ENCODE results near the gene SORCS1.

SORCS1 gene

GRCh38 chr10:106540645-106541044, 623.9 kb downstream of the SORCS1 start:
- no peak for DNase-seq (ENCODE audit: low read depth in 2 of 2)

- DNase-seq (ENCODE audit: low read depth in 2 of 2), result no peak
Measured at GRCh38 chr10:106537866-106538265, 626.6 kb downstream of the SORCS1 start.

- DNase-seq (ENCODE audit: low read depth in 2 of 2), result no peak
Measured at GRCh38 chr10:106535304-106535953, 629.1 kb downstream of the SORCS1 start.

GRCh38 chr10:106534441-106534840, 630.1 kb downstream of the SORCS1 start:
- no peak for DNase-seq (ENCODE audit: low read depth in 2 of 2)

GRCh38 chr10:106528702-106529101, 635.8 kb downstream of the SORCS1 start:
- DNase-seq (ENCODE audit: low read depth in 2 of 2), result no peak

GRCh38 chr10:106525835-106526234, 638.7 kb downstream of the SORCS1 start:
- DNase-seq (ENCODE audit: low read depth in 2 of 2), result no peak
